Neural progenitor cell (in vitro differentiated cells): ENCODE data around the gene TPM1.

Experiments used
- CTCF ChIP-seq: fragments of 200-600 bp; sonication (generic); IDR thresholded peaks from 2 replicates; pipeline ENCODE4 v1.5.1; 2017; ENCODE audit warnings: antibody characterized with exemption, mild to moderate bottlenecking
- EZH2phosphoT487 ChIP-seq: fragments of 200-600 bp; sonication (generic); IDR thresholded peaks from 2 replicates; pipeline ENCODE4 v1.6.1; 2017; ENCODE audit warnings: antibody characterized with exemption

GRCh38 chr15:63016234-63016633, 26.3 kb upstream of the TPM1 start:
- TF ChIP-seq CTCF (no peak), EZH2phosphoT487 (no peak)
